ENCODE measurements around the gene HIP1R. TPM values are rescaled to one million over a fixed set of nuclear protein-coding genes. Genes with fewer than 3 reads are reported as not detected.
"Not testable (repeated sequence)": the region's sequence is repeated elsewhere in the genome, so short reads cannot be mapped to it uniquely, and the experiment has no call there.

The HIP1R gene
- total RNA-seq, 1 donor from 2014 or later = 77.4 TPM

DNA sequence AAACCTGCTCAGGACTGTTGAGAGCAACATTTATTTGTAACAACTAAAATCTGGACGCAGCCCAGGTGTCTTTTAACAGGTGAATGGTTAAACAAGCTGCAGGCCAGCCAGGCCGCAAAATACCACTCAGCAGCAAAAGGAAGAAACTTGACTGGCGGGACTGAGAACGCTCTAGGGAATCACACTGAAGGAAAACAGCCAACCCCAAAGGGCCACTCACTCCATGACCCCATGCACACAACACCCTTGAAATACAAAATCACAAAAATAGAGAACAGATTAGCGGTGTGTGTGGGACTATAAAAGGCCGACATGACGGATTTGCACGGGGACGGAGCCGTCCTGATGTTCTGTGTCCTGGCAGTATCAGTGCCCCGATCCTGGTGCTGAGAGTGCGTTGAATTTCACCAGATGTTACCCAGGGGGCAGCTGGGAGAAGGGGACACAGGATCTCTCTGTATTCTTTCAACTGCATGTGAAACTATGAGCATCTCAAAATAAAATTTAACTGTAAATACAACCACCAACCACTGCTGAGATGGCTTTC is 37.6 kb downstream of the HIP1R start:
- DNase-seq (ENCODE audit: low spot score) = no peak

- DNase-seq (ENCODE audit: low spot score) = no peak
These were observed 38.3 kb downstream of the HIP1R start for GRCh38 chr12:122873540-122873939.

DNA sequence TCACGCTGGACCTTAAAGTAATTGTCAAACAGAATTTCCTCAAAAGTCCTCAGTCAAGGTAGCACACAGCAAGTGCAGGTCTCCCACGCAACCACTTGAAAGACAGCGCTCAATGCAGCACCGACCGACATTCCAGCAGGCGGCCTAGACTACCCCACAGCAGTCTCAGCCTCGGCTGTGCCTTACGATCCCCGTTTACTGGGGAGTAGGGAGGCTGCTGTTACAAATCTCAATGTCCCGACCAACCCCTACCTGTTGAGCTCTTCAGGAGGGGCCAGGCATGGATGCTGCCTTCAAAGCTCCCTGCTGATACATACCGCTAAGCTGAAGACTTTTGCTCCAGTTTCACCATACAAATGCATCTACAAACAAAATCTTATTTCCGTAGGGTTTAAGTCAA is 38.8 kb downstream of the HIP1R start:
- DNase-seq (ENCODE audit: low spot score) = no peak

DNA sequence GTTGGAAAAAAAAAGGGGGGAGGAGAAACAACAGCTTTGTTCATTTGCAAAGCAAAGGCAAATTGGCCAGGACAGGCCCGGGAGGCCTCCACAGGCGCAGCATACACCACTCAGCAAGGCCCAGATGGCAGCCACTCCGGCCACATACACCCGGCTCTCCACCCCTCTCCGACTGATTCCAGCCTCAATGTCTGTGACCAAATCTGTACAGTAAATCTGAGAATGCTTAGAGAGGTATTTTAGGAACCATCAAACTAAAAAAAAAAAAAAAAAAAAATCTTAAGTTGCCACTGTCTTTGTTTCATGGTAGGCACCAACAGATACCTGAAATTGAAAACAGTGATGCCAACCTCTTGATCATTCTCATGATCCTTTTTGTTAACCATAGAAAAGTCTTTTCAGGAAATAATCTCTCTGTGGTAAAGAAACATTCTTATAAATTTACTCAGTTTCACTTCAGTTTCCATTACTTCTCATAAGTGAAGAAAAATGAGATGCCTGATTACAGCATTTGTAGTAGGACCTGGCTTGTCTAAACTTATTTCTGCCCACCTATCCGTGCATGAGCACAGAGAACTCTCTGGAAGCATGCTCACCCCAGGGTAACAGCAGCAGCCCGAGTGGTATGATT is 40.4 kb downstream of the HIP1R start:
- no peak for DNase-seq (ENCODE audit: low spot score)

DNA sequence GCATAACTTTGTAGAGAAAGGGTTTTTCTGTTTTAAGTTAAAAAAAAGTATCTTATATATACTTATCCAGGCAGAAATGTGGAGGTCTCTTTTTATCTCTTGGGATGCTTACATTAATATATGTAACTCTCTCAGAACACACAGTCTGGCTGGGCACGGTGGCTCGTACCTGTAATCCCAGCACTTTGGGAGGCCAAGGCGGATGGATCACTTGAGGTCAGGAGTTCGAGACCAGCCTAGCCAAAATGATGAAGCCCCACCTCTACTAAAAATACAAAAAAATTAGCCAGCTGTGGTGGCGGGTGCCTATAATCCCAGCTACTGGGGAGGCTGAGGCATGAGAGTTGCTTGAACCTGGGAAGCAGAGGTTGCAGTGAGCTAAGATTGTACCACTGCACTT is 41.0 kb downstream of the HIP1R start:
- not testable (repeated sequence) for DNase-seq (ENCODE audit: low spot score)

GRCh38 chr12:122876731-122877130 is 41.5 kb downstream of the HIP1R start:
- no peak for DNase-seq (ENCODE audit: low spot score)

DNA sequence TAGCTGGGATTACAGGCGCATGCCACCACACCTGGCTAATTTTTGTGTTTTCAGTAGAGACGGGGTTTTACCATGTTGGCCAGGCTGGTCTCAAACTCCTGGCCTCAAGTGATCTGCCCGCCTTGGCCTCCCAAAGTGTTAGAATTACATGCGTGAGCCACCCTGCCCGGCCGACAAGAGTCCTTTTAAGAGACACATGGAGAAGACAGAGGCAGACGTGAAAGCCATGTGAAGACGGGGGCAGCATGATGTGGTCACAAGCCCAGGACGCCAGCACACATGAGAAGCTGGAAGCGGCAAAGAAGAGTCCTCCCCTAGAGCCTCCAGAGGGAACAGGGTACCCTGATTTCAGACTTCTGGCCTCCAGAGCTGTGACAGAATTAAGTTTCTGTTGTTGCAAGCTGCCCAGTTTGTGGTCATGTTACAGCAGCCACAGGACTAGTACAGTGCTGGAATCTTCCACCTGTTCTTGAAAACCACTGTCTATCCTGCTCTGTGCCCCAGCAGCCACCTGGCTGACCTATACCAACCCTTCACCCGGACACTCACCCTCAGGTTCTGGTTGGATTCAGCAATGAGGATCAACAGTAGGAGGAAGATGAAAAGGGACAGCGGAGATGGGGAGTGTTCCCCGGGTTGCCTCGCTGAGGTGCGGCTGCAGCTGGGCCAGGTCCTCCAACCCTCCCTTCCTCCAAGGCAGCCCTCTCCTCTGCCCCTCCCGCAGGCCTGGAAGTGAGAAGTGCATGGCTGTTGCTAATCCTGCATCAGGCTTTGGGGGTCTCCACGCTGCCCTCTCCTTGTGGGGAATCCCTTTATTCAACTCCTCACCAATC is 43.7 kb downstream of the HIP1R start:
- DNase-seq (ENCODE audit: low spot score) = no peak

DNA sequence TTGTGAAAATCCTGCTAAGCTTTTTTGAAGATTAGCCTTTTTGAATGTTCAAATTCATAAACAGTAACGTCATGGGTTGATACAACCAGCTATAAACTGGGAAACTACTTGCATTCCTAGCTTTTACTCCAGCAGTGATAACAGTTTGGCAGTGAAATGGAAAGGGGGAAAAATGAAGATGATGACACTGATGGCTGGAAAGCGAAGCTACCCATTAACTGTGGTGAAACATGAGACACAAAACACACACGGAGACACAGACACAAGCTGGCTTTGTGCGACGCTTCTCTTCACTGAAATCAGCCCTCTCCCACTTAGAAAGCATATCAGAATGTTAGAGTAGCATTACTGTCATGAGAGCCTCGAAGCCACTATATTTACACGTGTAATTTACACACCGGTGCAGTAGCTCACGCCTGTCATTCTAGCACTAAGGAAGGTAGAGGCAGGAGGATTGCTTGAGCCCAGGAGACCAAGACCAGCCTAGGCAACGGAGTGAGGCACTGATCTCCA is 45.0 kb downstream of the HIP1R start:
- no peak for DNase-seq (ENCODE audit: low spot score)

DNA sequence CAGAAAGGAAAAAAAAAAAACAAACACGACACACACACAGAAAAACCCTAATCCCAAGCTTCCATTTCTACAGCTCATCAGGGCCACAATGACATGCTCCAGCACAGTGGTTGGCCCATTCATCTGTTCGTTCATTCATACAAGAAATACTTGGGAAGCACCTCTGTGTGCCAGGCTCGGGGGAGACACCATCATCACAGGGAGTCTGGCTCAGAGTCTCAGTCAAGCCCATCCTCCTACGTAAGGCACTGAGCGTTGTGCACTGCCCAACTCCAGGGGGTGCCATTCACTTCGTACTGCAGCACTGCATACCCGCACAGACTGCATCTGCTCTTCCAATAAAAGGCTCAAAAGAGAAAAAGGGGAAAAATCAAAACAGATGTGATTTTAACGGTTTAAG is 45.4 kb downstream of the HIP1R start:
- DNase-seq (ENCODE audit: low spot score) = no peak

- DNase-seq (ENCODE audit: low spot score) = no peak
These were observed 47.8 kb downstream of the HIP1R start for GRCh38 chr12:122882908-122883558.

GRCh38 chr12:122884091-122884826 is 49.0 kb downstream of the HIP1R start:
- no peak for DNase-seq (ENCODE audit: low spot score)

- no peak for DNase-seq (ENCODE audit: low spot score)
These were observed 49.6 kb downstream of the HIP1R start for GRCh38 chr12:122884860-122885259.

DNA sequence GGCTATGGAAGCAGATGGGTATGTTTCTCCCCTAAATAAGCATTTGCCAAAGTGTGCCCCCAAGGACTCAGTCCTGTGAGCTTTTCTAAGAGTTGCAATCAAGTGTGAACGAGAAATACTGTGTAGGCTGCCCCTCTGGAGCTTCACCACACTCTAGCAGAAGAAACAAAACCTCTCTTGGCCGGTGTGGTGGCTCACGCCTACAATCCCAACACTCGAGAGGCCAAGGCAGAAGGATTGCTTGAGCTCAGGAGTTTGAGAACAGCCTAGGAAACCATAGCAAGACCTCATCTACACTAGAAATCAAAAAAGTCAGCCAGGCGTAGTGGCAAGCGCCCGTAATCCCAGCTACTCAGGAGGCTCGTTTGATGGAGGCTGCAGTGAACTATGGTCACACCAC is 50.9 kb downstream of the HIP1R start:
- DNase-seq (ENCODE audit: low spot score) = no peak

GRCh38 chr12:122886851-122887818 is 51.9 kb downstream of the HIP1R start:
- DNase-seq (ENCODE audit: low spot score) = no peak

DNA sequence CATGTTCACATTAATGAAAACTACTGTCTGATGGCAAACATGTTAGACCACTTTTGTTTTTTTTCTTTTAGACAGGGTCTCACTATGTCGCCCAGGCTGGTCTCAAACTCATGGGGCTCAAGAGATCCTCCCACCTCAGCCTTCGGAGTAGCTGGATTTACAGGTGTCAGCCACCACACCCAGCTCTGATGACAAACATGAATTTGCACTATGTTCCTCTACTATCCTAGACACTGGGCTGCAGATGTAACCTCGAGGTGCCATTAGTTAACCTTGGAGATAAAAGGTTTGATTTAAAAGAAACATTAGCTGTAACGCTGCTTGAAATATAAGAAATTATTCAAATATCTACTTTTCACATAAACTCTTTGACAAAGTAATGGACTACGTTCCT is 52.6 kb downstream of the HIP1R start:
- no peak for DNase-seq (ENCODE audit: low spot score)

GRCh38 chr12:122888232-122888752 is 53.0 kb downstream of the HIP1R start:
- peak; percentile 86 for DNase-seq (ENCODE audit: low spot score)

- no peak for DNase-seq (ENCODE audit: low spot score)
These were observed 54.7 kb downstream of the HIP1R start for GRCh38 chr12:122889761-122890520.

GRCh38 chr12:122891661-122892525 is 56.6 kb downstream of the HIP1R start:
- DNase-seq (ENCODE audit: low spot score) = no peak

Measured in ureter (tissue), 1 donor.